ENCODE data around the gene RSU1. TPM values are rescaled to one million over a fixed set of nuclear protein-coding genes. Genes with fewer than 3 reads are reported as not detected.

RSU1 gene
- total RNA-seq, 4 donors from 2014 or later: 25.1 to 61.6 (median 44.7) TPM

GRCh38 chr10:16742165-16742960, 74.9 kb downstream of the RSU1 start:
- peaks cover 0 to 21% (median 4%) of the 10 kb centered on the region in 4 donors for H3K9me3 ChIP-seq
- 75% methylated on average over 8 of the region's 8 CpGs for WGBS, 2 donors

GRCh38 chr10:16741540-16741939, 75.7 kb downstream of the RSU1 start:
- Histone ChIP-seq H3K9me3 (peaks cover 0 to 30% (median 7%) of the 10 kb centered on the region in 4 donors), H3K36me3 (peaks cover 0 to 75% (median 0%) of the 10 kb centered on the region in 3 donors)
- WGBS, 2 donors: 91 to 93% methylated on average over 2 of the region's 2 CpGs

More at GRCh38 chr10:16742165-16742960, 74.9 kb downstream of the RSU1 start:
- no peaks in the 10 kb centered on the region for H3K4me1 ChIP-seq
- no peak for DNase-seq (ENCODE audit: low spot score in 2 of 2)
- H3K27me3 ChIP-seq: no peaks in the 10 kb centered on the region
- TF ChIP-seq POLR2A (IDR thresholded peaks at IDR 0.05) (no peak), CTCF (IDR thresholded peaks at IDR 0.05) (no peak), EP300 (IDR thresholded peaks at IDR 0.05) (no peak)
- H3K27ac ChIP-seq: no peak overlapping the region
- H3K36me3 ChIP-seq: peaks cover 0 to 77% (median 0%) of the 10 kb centered on the region in 3 donors
- no peak overlapping the region for H3K4me3 ChIP-seq

GRCh38 chr10:16737420-16737819, 79.8 kb downstream of the RSU1 start:
- Histone ChIP-seq H3K27me3 (no peaks in the 10 kb centered on the region), H3K4me1 (no peaks in the 10 kb centered on the region), H3K9me3 (peaks cover 0 to 39% (median 7%) of the 10 kb centered on the region in 4 donors), H3K4me3 (no peak overlapping the region), H3K36me3 (peaks cover 0 to 79% (median 0%) of the 10 kb centered on the region in 3 donors), H3K27ac (no peak overlapping the region)
- WGBS, 2 donors: 98% methylated on average over 2 of the region's 2 CpGs
- DNase-seq (ENCODE audit: low spot score in 2 of 2): no peak
- no peak for TF ChIP-seq CTCF (IDR thresholded peaks at IDR 0.05)
- no peak for TF ChIP-seq POLR2A (IDR thresholded peaks at IDR 0.05)
- TF ChIP-seq EP300 (IDR thresholded peaks at IDR 0.05): no peak

More at GRCh38 chr10:16741540-16741939, 75.7 kb downstream of the RSU1 start:
- DNase-seq (ENCODE audit: low spot score in 2 of 2): no peak
- H3K4me1 ChIP-seq: no peaks in the 10 kb centered on the region
- no peak overlapping the region for H3K27ac ChIP-seq
- TF ChIP-seq POLR2A (IDR thresholded peaks at IDR 0.05) (no peak), CTCF (IDR thresholded peaks at IDR 0.05) (no peak), EP300 (IDR thresholded peaks at IDR 0.05) (no peak)
- no peak overlapping the region for H3K4me3 ChIP-seq
- H3K27me3 ChIP-seq: no peaks in the 10 kb centered on the region

GRCh38 chr10:16735671-16736070, 81.6 kb downstream of the RSU1 start:
- Histone ChIP-seq H3K27ac (no peak overlapping the region), H3K9me3 (peaks cover 0 to 34% (median 5%) of the 10 kb centered on the region in 4 donors), H3K36me3 (peaks cover 0 to 79% (median 0%) of the 10 kb centered on the region in 3 donors), H3K4me3 (no peak overlapping the region), H3K27me3 (no peaks in the 10 kb centered on the region), H3K4me1 (no peaks in the 10 kb centered on the region)
- 95 to 96% methylated on average over 3 of the region's 3 CpGs for WGBS, 2 donors
- no peak for DNase-seq (ENCODE audit: low spot score in 2 of 2)
- no peak for TF ChIP-seq CTCF (IDR thresholded peaks at IDR 0.05)
- no peak for TF ChIP-seq POLR2A (IDR thresholded peaks at IDR 0.05)
- no peak for TF ChIP-seq EP300 (IDR thresholded peaks at IDR 0.05)

GRCh38 chr10:16732376-16732775, 84.8 kb downstream of the RSU1 start:
- peaks cover 0 to 87% (median 0%) of the 10 kb centered on the region in 3 donors for H3K36me3 ChIP-seq
- H3K4me1 ChIP-seq: no peaks in the 10 kb centered on the region
- H3K27ac ChIP-seq: no peak overlapping the region
- H3K4me3 ChIP-seq: no peak overlapping the region
- no peak for DNase-seq (ENCODE audit: low spot score in 2 of 2)
- peaks cover 0 to 26% (median 3%) of the 10 kb centered on the region in 4 donors for H3K9me3 ChIP-seq
- no peaks in the 10 kb centered on the region for H3K27me3 ChIP-seq
- TF ChIP-seq EP300 (IDR thresholded peaks at IDR 0.05) (no peak), POLR2A (IDR thresholded peaks at IDR 0.05) (no peak), CTCF (IDR thresholded peaks at IDR 0.05) (no peak)

Data from tibial nerve (tissue), 4 donors.